Tibial artery (tissue), 4 donors: Measurements from ENCODE around the gene MTIF3.

Source experiments
- DNase-seq, 2 donors: peaks; one replicate each; pipeline ENCODE4 v3.0.0-alpha.2; 2019
- H3K27ac ChIP-seq, 2 donors: fragments of 200-600 bp; sonication (generic) in 1 of 2; 1 replicate in 1 of 2; 2 replicates in 1 of 2; pipeline ENCODE4 v1.5.1; 2018 to 2019; ENCODE audit warnings: mild to moderate bottlenecking in 1 of 2
- H3K27me3 ChIP-seq, 2 donors: fragments of 200-600 bp; sonication (generic) in 1 of 2; one replicate each; pipeline versions ENCODE4 v1.5.1 to v1.6.0; 2016 to 2019
- H3K36me3 ChIP-seq, 3 donors: fragments of 200-600 bp; sonication (generic) in 2 of 3; one replicate each; pipeline ENCODE4 v1.5.1; 2016 to 2019; ENCODE audit warnings: mild to moderate bottlenecking in 2 of 3
- H3K4me1 ChIP-seq, 4 donors: fragments of 200-600 bp; sonication (generic) in 2 of 4; 1 replicate in 3 of 4; 2 replicates in 1 of 4; pipeline ENCODE4 v1.5.1; 2016 to 2019
- H3K4me3 ChIP-seq, 2 donors: fragments of 200-600 bp; sonication (generic) in 1 of 2; 1 replicate in 1 of 2; 2 replicates in 1 of 2; pipeline ENCODE4 v1.5.1; 2018 to 2019; ENCODE audit warnings: mild to moderate bottlenecking in 2 of 2
- H3K9me3 ChIP-seq, 3 donors: fragments of 200-600 bp; sonication (generic) in 1 of 3; one replicate each; pipeline ENCODE4 v1.5.1; 2016 to 2019
- CTCF ChIP-seq, 2 experiments: fragments of 200-600 bp in 1 of 2; fragments of 450-650 bp in 1 of 2; IDR thresholded peaks; one replicate each; pipeline ENCODE4 v1.5.1; 2017 to 2019; ENCODE audit warnings: antibody characterized with exemption in 2 of 2, mild to moderate bottlenecking in 1 of 2, moderate library complexity in 1 of 2
- intact Hi-C: fragments of 100-400 bp; cut with DNase I; formaldehyde crosslinking; loops from one replicate; pipeline ENCODE4 v1.15.0; 2023; ENCODE audit warnings: low total_unique reads

MTIF3 gene

GRCh38 chr13:27449936-27450828 lies at the start of gene MTIF3:
Gene MTIF3 (minus strand): TSS chr13:27450564. CDS start chr13:27440448, 10,116 bp downstream.
- Histone ChIP-seq H3K9me3 (no peaks in the 10 kb centered on the region), H3K27me3 (no peaks in the 10 kb centered on the region), H3K36me3 (no peaks in the 10 kb centered on the region), H3K27ac (peak within 1 kb of the TSS; percentile 95), H3K4me1 (peaks cover 0 to 31% (median 16%) of the 10 kb centered on the region in 4 donors), H3K4me3 (peak within 1 kb of the TSS; percentile 84 to 91)
- peak in 1 of 2 experiments; percentile 8 for TF ChIP-seq CTCF (IDR thresholded peaks at IDR 0.05)
- intact Hi-C loops: loop anchor here (2.0 kb wide), 1 partner anchor 25 kb away; the partner anchor contains the start of gene GTF3A
- DNase-seq: peak; percentile 92 to 95

GRCh38 chr13:27497563-27498230 lies 47.3 kb upstream of the MTIF3 start:
- Histone ChIP-seq H3K9me3 (no peaks in the 10 kb centered on the region), H3K36me3 (no peaks in the 10 kb centered on the region), H3K4me3 (no peak overlapping the region), H3K4me1 (no peaks in the 10 kb centered on the region), H3K27me3 (peaks cover 0 to 16% of the 10 kb centered on the region in 2 donors), H3K27ac (no peak overlapping the region)
- TF ChIP-seq CTCF (IDR thresholded peaks at IDR 0.05): no peak
- intact Hi-C loops: no loop called here
- DNase-seq: no peak

- no peak for DNase-seq
- Histone ChIP-seq H3K4me3 (no peak overlapping the region), H3K36me3 (no peaks in the 10 kb centered on the region), H3K9me3 (no peaks in the 10 kb centered on the region), H3K27ac (no peak overlapping the region), H3K27me3 (peaks cover 0 to 13% of the 10 kb centered on the region in 2 donors), H3K4me1 (no peaks in the 10 kb centered on the region)
- intact Hi-C loops: no loop called here
- TF ChIP-seq CTCF (IDR thresholded peaks at IDR 0.05): no peak
These were observed 46.3 kb upstream of the MTIF3 start for GRCh38 chr13:27496536-27497273.

GRCh38 chr13:27496006-27496405 lies 45.6 kb upstream of the MTIF3 start:
- Histone ChIP-seq H3K36me3 (no peaks in the 10 kb centered on the region), H3K4me3 (no peak overlapping the region), H3K27ac (no peak overlapping the region), H3K27me3 (peaks cover 0 to 13% of the 10 kb centered on the region in 2 donors), H3K4me1 (no peaks in the 10 kb centered on the region), H3K9me3 (no peaks in the 10 kb centered on the region)
- TF ChIP-seq CTCF (IDR thresholded peaks at IDR 0.05): no peak
- DNase-seq: no peak
- intact Hi-C loops: no loop called here

GRCh38 chr13:27495551-27495950 lies 45.2 kb upstream of the MTIF3 start:
- H3K27me3 ChIP-seq: peaks cover 0 to 13% of the 10 kb centered on the region in 2 donors
- DNase-seq: no peak
- intact Hi-C loops: no loop called here
- H3K36me3 ChIP-seq: no peaks in the 10 kb centered on the region
- no peaks in the 10 kb centered on the region for H3K9me3 ChIP-seq
- H3K4me1 ChIP-seq: no peaks in the 10 kb centered on the region
- H3K4me3 ChIP-seq: no peak overlapping the region
- no peak for TF ChIP-seq CTCF (IDR thresholded peaks at IDR 0.05)
- no peak overlapping the region for H3K27ac ChIP-seq
